HG02943 (cell line): ENCODE results near the gene CPA5.
"Not testable (repeated sequence)": the region's sequence is repeated elsewhere in the genome, so short reads cannot be mapped to it uniquely, and the experiment has no call there.

Experiments used
- ATAC-seq: cut with Tn5 transposase; IDR thresholded peaks from one replicate; pipeline ENCODE4 v1.9.1; 2021; ENCODE audit warnings: mild to moderate bottlenecking, low read depth, moderate library complexity; ENCODE audit not compliant: unreplicated experiment

Gene CPA5

GRCh38 chr7:130374507-130374906 is 29.9 kb downstream of the CPA5 start:
- no peak for ATAC-seq

- ATAC-seq = not testable (repeated sequence)
These were observed 31.8 kb downstream of the CPA5 start for GRCh38 chr7:130376461-130376860.

GRCh38 chr7:130377178-130377577 is 32.6 kb downstream of the CPA5 start:
- ATAC-seq = no peak

DNA sequence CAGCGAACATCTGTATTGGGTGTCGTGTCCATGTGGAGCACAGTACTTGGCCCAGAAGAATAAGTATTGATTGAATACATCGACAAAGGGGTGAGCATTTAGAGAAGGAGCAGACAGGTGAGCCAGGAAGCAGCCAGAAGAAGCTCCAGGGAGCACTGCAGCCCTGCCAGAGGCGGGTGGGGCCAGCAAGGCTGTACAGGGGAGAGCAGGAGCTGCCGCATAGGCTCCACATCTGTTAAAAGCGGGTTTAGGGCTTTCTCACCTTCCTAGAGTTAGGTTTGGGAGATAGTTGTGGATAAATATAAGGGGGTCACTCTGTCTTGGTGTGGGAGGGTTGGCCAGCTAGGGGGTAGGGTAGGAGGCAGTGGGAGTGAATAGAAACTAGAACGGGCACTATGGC is 34.4 kb downstream of the CPA5 start:
- ATAC-seq = no peak

GRCh38 chr7:130379532-130379920 is 34.9 kb downstream of the CPA5 start:
- no peak for ATAC-seq

GRCh38 chr7:130379921-130380860 is 35.6 kb downstream of the CPA5 start, which contains the start of gene CPA1:
CPA1 (plus strand) TSS chr7:130380494; CDS start chr7:130380521, 27 bp downstream.
- ATAC-seq = no peak

DNA sequence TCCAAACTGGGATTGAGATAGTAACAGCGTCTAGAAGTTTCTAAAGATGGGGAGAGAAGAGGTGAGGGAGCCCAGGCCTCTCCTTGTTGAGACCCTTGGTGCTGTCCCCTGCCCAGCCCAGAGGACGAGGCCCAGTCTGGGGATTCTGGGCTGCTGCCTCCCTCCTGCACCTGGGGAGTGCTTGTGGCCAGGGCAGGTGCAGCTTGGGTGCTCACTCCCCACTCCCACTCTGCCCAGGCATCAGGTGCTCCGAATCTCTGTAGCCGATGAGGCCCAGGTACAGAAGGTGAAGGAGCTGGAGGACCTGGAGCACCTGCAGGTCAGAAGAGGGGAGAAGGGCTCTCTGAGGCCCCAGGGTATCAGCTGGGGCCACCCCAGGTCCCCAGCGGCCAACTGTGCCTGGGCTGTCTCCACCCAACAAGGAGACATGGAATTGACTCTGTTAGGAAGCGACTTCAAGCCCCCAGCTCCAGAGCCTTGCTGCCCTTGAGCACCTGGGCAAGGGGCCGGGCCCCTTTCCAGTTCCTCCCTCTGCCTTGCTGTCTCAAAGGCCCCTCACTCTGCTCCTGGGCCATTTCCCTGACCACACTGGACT is 36.3 kb downstream of the CPA5 start:
- ATAC-seq = no peak

GRCh38 chr7:130381468-130382312 is 37.1 kb downstream of the CPA5 start:
- no peak for ATAC-seq

- ATAC-seq = no peak
These were observed 38.8 kb downstream of the CPA5 start for GRCh38 chr7:130383187-130383980.

GRCh38 chr7:130384371-130384801 is 39.8 kb downstream of the CPA5 start:
- no peak for ATAC-seq

DNA sequence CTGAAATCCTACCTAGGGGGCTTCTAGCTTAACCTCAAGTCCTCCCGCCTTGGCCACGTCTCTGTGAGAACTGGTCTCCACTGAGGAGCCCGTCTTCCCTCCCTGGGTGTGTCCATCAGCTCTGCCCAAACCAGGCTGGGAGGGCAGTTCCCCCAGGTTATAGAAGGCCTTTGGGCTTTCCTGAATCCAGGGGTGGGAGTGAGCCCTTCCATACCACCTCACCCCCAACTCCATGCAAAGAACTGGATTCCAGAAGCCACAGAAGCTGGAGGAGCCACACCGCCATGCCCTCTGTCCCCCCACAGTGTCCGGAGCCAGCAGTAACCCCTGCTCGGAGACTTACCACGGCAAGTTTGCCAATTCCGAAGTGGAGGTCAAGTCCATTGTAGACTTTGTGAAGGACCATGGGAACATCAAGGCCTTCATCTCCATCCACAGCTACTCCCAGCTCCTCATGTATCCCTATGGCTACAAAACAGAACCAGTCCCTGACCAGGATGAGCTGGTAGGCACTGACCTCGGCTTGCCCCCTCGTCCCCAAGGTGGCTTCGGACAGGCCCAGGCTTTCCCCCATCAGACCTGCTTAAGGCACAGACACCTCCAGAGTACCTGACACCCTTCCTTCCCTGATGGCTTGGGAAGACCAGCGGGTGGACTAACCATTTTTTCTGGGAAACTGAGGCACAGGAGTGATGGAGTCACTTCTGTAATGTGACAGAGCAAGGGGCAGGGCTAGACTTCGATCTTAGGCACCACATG is 40.4 kb downstream of the CPA5 start:
- ATAC-seq = no peak

GRCh38 chr7:130385600-130386066 is 41.0 kb downstream of the CPA5 start:
- ATAC-seq = no peak

DNA sequence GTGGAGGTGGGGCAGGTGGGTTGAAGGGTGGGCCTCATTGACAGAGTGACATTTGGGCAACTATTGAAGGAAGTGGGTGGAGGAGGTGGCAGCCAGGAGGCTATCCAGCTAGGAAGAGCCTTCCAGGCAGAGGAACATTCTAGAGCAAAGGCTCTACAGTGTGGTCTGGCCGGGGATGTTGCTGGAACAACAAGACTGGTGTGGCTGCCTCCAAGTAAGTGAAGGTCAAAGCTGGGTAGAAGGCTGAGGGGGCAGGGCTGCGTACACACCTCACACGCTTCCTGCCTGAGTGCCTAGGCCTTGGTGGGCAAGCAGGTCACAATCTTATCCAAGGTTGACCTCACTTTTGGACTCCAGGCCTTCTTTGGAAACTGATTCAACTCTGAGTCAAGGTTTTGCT is 42.3 kb downstream of the CPA5 start:
- no peak for ATAC-seq

- ATAC-seq = no peak
These were observed 42.7 kb downstream of the CPA5 start for GRCh38 chr7:130387306-130387627.

DNA sequence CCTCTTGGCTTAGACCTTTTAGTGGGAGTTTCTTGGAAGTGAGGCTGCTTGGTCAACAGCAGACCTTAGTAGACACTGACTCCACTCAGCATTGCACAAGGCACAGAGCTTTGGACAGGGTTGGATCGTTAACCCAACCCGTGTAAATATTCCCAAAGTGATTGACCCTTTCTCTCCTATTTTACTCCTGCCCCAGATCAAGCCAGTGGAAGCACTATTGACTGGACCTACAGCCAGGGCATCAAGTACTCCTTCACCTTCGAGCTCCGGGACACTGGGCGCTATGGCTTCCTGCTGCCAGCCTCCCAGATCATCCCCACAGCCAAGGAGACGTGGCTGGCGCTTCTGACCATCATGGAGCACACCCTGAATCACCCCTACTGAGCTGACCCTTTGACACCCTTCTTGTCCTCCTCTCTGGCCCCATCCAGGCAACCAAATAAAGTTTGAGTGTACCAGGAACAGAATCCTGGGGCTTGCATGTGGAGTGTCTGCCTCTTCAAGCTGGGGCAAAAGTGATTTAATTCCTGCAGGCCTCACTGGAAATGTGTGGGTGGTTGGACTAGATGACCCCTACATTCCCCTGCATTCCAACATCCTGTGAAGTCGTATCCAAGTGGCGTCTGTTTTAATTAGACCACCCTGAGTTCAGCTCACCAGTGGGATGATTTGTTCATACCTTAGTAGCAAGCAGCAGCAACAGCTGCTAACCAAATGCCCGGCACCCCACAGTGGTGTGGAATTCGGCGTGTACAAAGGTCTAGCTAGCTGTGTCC is 43.2 kb downstream of the CPA5 start:
- no peak for ATAC-seq

- ATAC-seq = no peak
These were observed 44.1 kb downstream of the CPA5 start for GRCh38 chr7:130388671-130389070.

- no peak for ATAC-seq
These were observed 45.9 kb downstream of the CPA5 start for GRCh38 chr7:130390486-130390885.

GRCh38 chr7:130393101-130393561 is 48.5 kb downstream of the CPA5 start:
- ATAC-seq = no peak
